Caco-2 (cell line): Measurements from ENCODE around the gene LTBP1. TPM values are rescaled to one million over a fixed set of nuclear protein-coding genes. Genes with fewer than 3 reads are reported as not detected.

Experiments used
- BruUV-seq: library from RNA; stranded (reverse); fragments of 400-500 nt; replicated peaks from 2 replicates; lab custom pipeline; 2021; lab: Mats Ljungman, UMichigan
- CTCF ChIA-PET: fragments of 300-600 bp; sonication (Branson Sonifier 250); formaldehyde crosslinking; loops from one replicate; lab custom pipeline; 2022; ENCODE audit warnings: antibody characterized with exemption; lab: Charles Lee
- POLR2A ChIA-PET: fragments of 300-600 bp; sonication (Branson Sonifier 250); formaldehyde crosslinking; loops from one replicate; lab custom pipeline; 2022; ENCODE audit warnings: antibody characterized with exemption; lab: Charles Lee
- DNase-seq, 2 experiments: peaks; one replicate each; pipeline versions ENCODE4 v3.0.0 to v3.0.0-alpha.2; 2020 to 2022
- H3K27me3 ChIP-seq: replicated peaks from 2 replicates; pipeline ENCODE4 v1.6.0; 2011; ENCODE audit warnings: low read length; ENCODE audit not compliant: control insufficient read depth, insufficient read depth
- H3K36me3 ChIP-seq: 2 replicates; pipeline ENCODE4 v1.5.1; 2011; ENCODE audit warnings: low read length; ENCODE audit not compliant: control insufficient read depth, insufficient read depth
- H3K4me1 ChIP-seq: fragments of 250-450 bp; sonication (Bioruptor Pico); 2 replicates; pipeline ENCODE4 v1.5.1; 2020; ENCODE audit warnings: mild to moderate bottlenecking
- H3K4me3 ChIP-seq: 2 replicates; pipeline ENCODE4 v1.5.1; 2011; ENCODE audit warnings: low read depth, mild to moderate bottlenecking, control low read depth, low read length
- H3K9me3 ChIP-seq: fragments of 250-450 bp; sonication (Bioruptor Pico); 2 replicates; pipeline ENCODE4 v1.5.1; 2020; ENCODE audit warnings: mild to moderate bottlenecking, moderate library complexity
- H3K27ac Mint-ChIP-seq: one replicate; pipeline ENCODE4 v1.8.0; 2022; ENCODE audit warnings: mixed read lengths; ENCODE audit not compliant: unreplicated experiment
- H3K27me3 Mint-ChIP-seq: one replicate; pipeline ENCODE4 v1.8.0; 2022; ENCODE audit warnings: mixed read lengths; ENCODE audit not compliant: insufficient read depth, unreplicated experiment
- H3K36me3 Mint-ChIP-seq: one replicate; pipeline ENCODE4 v1.8.0; 2022; ENCODE audit warnings: mild to moderate bottlenecking, mixed read lengths; ENCODE audit not compliant: insufficient read depth, unreplicated experiment
- H3K4me1 Mint-ChIP-seq: one replicate; pipeline ENCODE4 v1.8.0; 2022; ENCODE audit warnings: low read depth, mixed read lengths; ENCODE audit not compliant: unreplicated experiment
- H3K4me3 Mint-ChIP-seq: one replicate; pipeline ENCODE4 v1.8.0; 2022; ENCODE audit warnings: mild to moderate bottlenecking, moderate library complexity, mixed read lengths; ENCODE audit not compliant: unreplicated experiment
- H3K9me3 Mint-ChIP-seq: one replicate; pipeline ENCODE4 v1.8.0; 2022; ENCODE audit warnings: mixed read lengths; ENCODE audit not compliant: unreplicated experiment
- intact Hi-C: fragments of 100-400 bp; cut with micrococcal nuclease; formaldehyde crosslinking; loops from one replicate; pipeline ENCODE4 v1.10.0; 2022; ENCODE audit not compliant: unreplicated experiment
- microRNA-seq: library from miRNA; unstranded; fragments of <30 nt; microRNA quantifications from one replicate; pipeline ENCODE4 v1.2.0, GENCODE V29; 2022
- total RNA-seq: library from RNA; stranded (reverse); gene quantifications from 2 replicates; pipeline ENCODE4 v1.2.3, GENCODE V29; 2022
- TF ChIP-seq, protein P1 (sequence below), 2 experiments: fragments of 200-600 bp in 1 of 2; IDR thresholded peaks; 1 replicate in 1 of 2; 2 replicates in 1 of 2; pipeline versions ENCODE4 v1.5.1 to v1.8.0; 2011 to 2022; ENCODE audit warnings: antibody characterized with exemption in 1 of 2, control low read depth in 1 of 2, inconsistent platforms in 1 of 2, low read depth in 1 of 2, low read length in 1 of 2, mild to moderate bottlenecking in 1 of 2, moderate library complexity in 1 of 2; ENCODE audit not compliant: insufficient read depth in 1 of 2, severe bottlenecking in 1 of 2, unreplicated experiment in 1 of 2

LTBP1 gene
- total RNA-seq, 1 experiment from 2014 or later = 64.2 TPM

DNA sequence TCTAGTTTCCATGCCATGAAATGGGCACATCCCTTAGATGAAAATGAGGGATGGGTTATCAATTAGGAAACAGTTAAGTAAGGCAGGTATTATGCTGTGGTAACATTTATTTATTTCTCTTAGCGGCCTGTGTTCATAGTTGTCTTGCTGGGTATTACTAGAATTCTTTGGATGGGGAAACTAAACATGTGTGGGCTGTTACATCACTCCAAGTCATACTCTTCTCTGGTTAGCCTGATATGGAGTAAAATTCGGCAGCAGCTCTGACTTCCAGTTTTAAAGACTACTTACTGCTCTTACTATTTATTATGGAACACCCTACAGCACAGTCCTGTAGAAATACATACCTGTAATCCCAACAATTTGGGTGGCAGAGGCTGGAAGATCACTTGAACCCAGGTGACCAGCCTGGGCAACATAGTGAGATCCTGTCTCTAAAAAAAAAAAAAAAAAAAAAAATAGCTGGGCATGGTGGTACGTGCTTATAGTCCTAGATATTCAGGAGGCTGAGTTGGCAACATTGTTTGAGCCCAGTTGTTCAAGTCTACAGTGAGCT, 496.6 kb downstream of the LTBP1 start:
- ChIA-PET CTCF (no interaction called here), POLR2A (no interaction called here)

DNA sequence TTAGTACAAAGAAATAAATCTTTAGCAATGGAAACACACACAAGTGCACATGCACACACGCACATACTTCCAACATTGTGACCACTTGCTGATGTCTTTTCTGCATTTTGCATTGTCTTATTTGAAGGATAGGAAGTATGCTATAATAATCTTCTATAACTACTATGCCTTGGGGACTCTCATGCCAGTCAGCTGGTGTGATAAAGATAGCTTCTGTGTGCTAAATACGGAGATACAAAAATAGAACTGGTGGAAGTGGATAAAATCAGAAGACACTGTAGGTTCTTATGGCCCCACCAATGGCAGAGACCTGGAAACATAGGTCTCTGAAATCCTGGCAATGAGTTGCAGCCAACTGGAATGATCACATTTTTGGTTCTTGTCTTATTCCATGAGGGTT, 498.2 kb downstream of the LTBP1 start:
- Mint-ChIP-seq H3K4me1 (no peaks in the 10 kb centered on the region), H3K9me3 (peaks cover 8% of the 10 kb centered on the region), H3K27ac (no peak overlapping the region), H3K36me3 (no peaks in the 10 kb centered on the region), H3K27me3 (no peaks in the 10 kb centered on the region), H3K4me3 (no peak overlapping the region)
- POLR2A ChIA-PET = no interaction called here
- H3K4me3 ChIP-seq = no peak overlapping the region
- no peaks in the 10 kb centered on the region for H3K36me3 ChIP-seq
- no peak for DNase-seq
- no peaks in the 10 kb centered on the region for H3K27me3 ChIP-seq
- no TSS peak for BruUV-seq
- CTCF ChIA-PET = no interaction called here
- no peaks in the 10 kb centered on the region for H3K4me1 ChIP-seq
- TF ChIP-seq, protein P1, sequence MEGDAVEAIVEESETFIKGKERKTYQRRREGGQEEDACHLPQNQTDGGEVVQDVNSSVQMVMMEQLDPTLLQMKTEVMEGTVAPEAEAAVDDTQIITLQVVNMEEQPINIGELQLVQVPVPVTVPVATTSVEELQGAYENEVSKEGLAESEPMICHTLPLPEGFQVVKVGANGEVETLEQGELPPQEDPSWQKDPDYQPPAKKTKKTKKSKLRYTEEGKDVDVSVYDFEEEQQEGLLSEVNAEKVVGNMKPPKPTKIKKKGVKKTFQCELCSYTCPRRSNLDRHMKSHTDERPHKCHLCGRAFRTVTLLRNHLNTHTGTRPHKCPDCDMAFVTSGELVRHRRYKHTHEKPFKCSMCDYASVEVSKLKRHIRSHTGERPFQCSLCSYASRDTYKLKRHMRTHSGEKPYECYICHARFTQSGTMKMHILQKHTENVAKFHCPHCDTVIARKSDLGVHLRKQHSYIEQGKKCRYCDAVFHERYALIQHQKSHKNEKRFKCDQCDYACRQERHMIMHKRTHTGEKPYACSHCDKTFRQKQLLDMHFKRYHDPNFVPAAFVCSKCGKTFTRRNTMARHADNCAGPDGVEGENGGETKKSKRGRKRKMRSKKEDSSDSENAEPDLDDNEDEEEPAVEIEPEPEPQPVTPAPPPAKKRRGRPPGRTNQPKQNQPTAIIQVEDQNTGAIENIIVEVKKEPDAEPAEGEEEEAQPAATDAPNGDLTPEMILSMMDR (IDR thresholded peaks at IDR 0.05; ENCODE audit: insufficient read depth in 1 of 2, low read depth in 1 of 2, low read length in 1 of 2, severe bottlenecking in 1 of 2, unreplicated experiment in 1 of 2) = no peak
- intact Hi-C loops = no loop called here
- H3K9me3 ChIP-seq = no peaks in the 10 kb centered on the region

More for the DNA sequence above, 496.6 kb downstream of the LTBP1 start:
- Mint-ChIP-seq H3K36me3 (no peaks in the 10 kb centered on the region), H3K4me3 (no peak overlapping the region), H3K27me3 (no peaks in the 10 kb centered on the region), H3K9me3 (peaks cover 8% of the 10 kb centered on the region), H3K4me1 (no peaks in the 10 kb centered on the region), H3K27ac (no peak overlapping the region)
- BruUV-seq = no TSS peak
- H3K9me3 ChIP-seq = no peaks in the 10 kb centered on the region
- H3K4me3 ChIP-seq = no peak overlapping the region
- no peaks in the 10 kb centered on the region for H3K36me3 ChIP-seq
- TF ChIP-seq, protein P1 (IDR thresholded peaks at IDR 0.05; ENCODE audit: insufficient read depth in 1 of 2, low read depth in 1 of 2, low read length in 1 of 2, severe bottlenecking in 1 of 2, unreplicated experiment in 1 of 2) = no peak
- no peak for DNase-seq
- H3K27me3 ChIP-seq = no peaks in the 10 kb centered on the region
- no peaks in the 10 kb centered on the region for H3K4me1 ChIP-seq
- intact Hi-C loops = no loop called here

DNA sequence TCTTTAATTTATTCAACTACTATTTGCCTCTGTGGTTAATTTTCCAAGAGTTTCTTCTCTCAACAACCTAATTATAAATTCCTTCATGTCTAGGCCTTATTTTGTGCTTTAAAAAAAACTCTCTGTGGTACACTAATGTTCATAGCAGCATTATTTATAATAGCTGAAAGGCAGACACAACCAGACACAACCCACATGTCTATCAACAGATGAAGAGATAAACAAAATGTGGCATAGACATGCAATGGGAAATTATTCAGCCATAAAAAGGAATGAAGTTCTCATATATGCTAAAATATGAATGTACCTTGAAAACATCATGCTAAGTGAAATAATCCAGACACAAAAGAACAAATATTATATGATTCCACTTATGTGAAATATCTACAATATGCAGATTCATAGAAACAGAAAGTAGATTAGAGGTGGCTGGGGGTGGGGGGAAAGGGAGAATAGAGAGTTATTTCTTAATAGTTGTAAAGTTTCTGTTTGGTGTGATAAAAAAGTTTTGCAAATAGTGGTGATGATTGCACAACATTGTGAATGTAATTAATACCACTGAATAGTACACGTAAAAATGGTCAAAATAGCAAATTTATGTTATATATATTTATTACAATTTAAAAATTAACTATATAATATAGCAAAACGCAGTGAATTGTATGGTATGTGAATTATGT, 501.6 kb downstream of the LTBP1 start:
- Histone ChIP-seq H3K4me1 (no peaks in the 10 kb centered on the region), H3K4me3 (no peak overlapping the region), H3K36me3 (no peaks in the 10 kb centered on the region), H3K27me3 (no peaks in the 10 kb centered on the region), H3K9me3 (peaks cover 4% of the 10 kb centered on the region; the same call in 1 of the 2 replicates)
- DNase-seq = no peak
- peaks cover 7% of the 10 kb centered on the region for H3K4me1 Mint-ChIP-seq
- H3K4me3 Mint-ChIP-seq = no peak overlapping the region
- ChIA-PET CTCF (no interaction called here), POLR2A (no interaction called here)
- no peaks in the 10 kb centered on the region for H3K27me3 Mint-ChIP-seq
- TF ChIP-seq, protein P1 (IDR thresholded peaks at IDR 0.05; ENCODE audit: insufficient read depth in 1 of 2, low read depth in 1 of 2, low read length in 1 of 2, severe bottlenecking in 1 of 2, unreplicated experiment in 1 of 2) = no peak
- no TSS peak for BruUV-seq
- H3K9me3 Mint-ChIP-seq = peaks cover 21% of the 10 kb centered on the region
- intact Hi-C loops = no loop called here
- no peak overlapping the region for H3K27ac Mint-ChIP-seq
- no peaks in the 10 kb centered on the region for H3K36me3 Mint-ChIP-seq

Small RNA genes within 50 kb of the gene (microRNA-seq; reads per million reads assigned to microRNA genes)
- gene MIR4430 = not detected
